GM12801 (cell line): ENCODE measurements around the gene MACROD2.

Experiments used
- CTCF ChIP-seq: IDR thresholded peaks from one replicate; pipeline ENCODE4 v1.5.1; 2011; ENCODE audit warnings: control low read depth; ENCODE audit not compliant: insufficient read length; ENCODE audit errors: extremely low read depth

MACROD2 gene

GRCh38 chr20:15643713-15644112 lies 1648.4 kb downstream of the MACROD2 start:
- TF ChIP-seq CTCF = no peak

- TF ChIP-seq CTCF = no peak
Measured at GRCh38 chr20:15645816-15646215, 1650.5 kb downstream of the MACROD2 start.

GRCh38 chr20:15653396-15654207 lies 1658.3 kb downstream of the MACROD2 start:
- no peak for TF ChIP-seq CTCF

- no peak for TF ChIP-seq CTCF
Measured at GRCh38 chr20:15654208-15654649, 1658.9 kb downstream of the MACROD2 start.

- TF ChIP-seq CTCF = no peak
Measured at GRCh38 chr20:15655295-15655874, 1660.1 kb downstream of the MACROD2 start.

GRCh38 chr20:15656124-15656523 lies 1660.8 kb downstream of the MACROD2 start:
- no peak for TF ChIP-seq CTCF

- no peak for TF ChIP-seq CTCF
Measured at GRCh38 chr20:15658295-15658694, 1663.0 kb downstream of the MACROD2 start.
